Type B pancreatic cell (in vitro differentiated cells): Measurements from ENCODE around the gene MAP4. TPM values are rescaled to one million over a fixed set of nuclear protein-coding genes. Genes with fewer than 3 reads are reported as not detected.
A peak's percentile ranks its signal among the peaks of the same experiment; 100 is the strongest.

Experiments used
- DNase-seq: peaks from one replicate; pipeline ENCODE4 v3.0.0; 2021; ENCODE audit warnings: mixed read lengths; ENCODE audit not compliant: unreplicated experiment; ENCODE audit errors: extremely low spot score
- H3K27ac Mint-ChIP-seq: 2 replicates; pipeline ENCODE4 v1.8.0; 2021; ENCODE audit warnings: mild to moderate bottlenecking, mixed read lengths
- H3K27me3 Mint-ChIP-seq: 2 replicates; pipeline ENCODE4 v1.8.0; 2021; ENCODE audit warnings: mixed read lengths
- H3K36me3 Mint-ChIP-seq: 2 replicates; pipeline ENCODE4 v1.8.0; 2021; ENCODE audit warnings: mixed read lengths
- H3K4me1 Mint-ChIP-seq: one replicate; pipeline ENCODE4 v1.8.0; 2021; ENCODE audit warnings: mixed read lengths; ENCODE audit not compliant: unreplicated experiment
- H3K4me3 Mint-ChIP-seq: 2 replicates; pipeline ENCODE4 v1.8.0; 2021; ENCODE audit warnings: mild to moderate bottlenecking, mixed read lengths
- H3K9me3 Mint-ChIP-seq: 2 replicates; pipeline ENCODE4 v1.8.0; 2021; ENCODE audit warnings: mixed read lengths
- total RNA-seq: library from RNA; stranded (reverse); gene quantifications from 2 replicates; pipeline ENCODE4 v1.2.1, GENCODE V29; 2021; ENCODE audit warnings: low replicate concordance
- TF ChIP-seq, protein P1 (sequence below): fragments of 200-600 bp; sonication (generic); conservative IDR thresholded peaks from 2 replicates; pipeline ENCODE4 v1.5.0; 2021; ENCODE audit warnings: antibody characterized with exemption, mild to moderate bottlenecking

MAP4 gene
- total RNA-seq, 1 donor from 2014 or later = 120 TPM

GRCh38 chr3:47885168-47885567 lies 131.0 kb downstream of the MAP4 start:
- H3K4me1 Mint-ChIP-seq = peaks cover 6% of the 10 kb centered on the region
- H3K27ac Mint-ChIP-seq = no peak overlapping the region
- no peaks in the 10 kb centered on the region for H3K27me3 Mint-ChIP-seq
- no peak overlapping the region for H3K4me3 Mint-ChIP-seq
- TF ChIP-seq, protein P1, sequence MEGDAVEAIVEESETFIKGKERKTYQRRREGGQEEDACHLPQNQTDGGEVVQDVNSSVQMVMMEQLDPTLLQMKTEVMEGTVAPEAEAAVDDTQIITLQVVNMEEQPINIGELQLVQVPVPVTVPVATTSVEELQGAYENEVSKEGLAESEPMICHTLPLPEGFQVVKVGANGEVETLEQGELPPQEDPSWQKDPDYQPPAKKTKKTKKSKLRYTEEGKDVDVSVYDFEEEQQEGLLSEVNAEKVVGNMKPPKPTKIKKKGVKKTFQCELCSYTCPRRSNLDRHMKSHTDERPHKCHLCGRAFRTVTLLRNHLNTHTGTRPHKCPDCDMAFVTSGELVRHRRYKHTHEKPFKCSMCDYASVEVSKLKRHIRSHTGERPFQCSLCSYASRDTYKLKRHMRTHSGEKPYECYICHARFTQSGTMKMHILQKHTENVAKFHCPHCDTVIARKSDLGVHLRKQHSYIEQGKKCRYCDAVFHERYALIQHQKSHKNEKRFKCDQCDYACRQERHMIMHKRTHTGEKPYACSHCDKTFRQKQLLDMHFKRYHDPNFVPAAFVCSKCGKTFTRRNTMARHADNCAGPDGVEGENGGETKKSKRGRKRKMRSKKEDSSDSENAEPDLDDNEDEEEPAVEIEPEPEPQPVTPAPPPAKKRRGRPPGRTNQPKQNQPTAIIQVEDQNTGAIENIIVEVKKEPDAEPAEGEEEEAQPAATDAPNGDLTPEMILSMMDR = no peak
- H3K9me3 Mint-ChIP-seq = no peaks in the 10 kb centered on the region
- H3K36me3 Mint-ChIP-seq = peaks cover 43% of the 10 kb centered on the region
- no peak for DNase-seq

DNA sequence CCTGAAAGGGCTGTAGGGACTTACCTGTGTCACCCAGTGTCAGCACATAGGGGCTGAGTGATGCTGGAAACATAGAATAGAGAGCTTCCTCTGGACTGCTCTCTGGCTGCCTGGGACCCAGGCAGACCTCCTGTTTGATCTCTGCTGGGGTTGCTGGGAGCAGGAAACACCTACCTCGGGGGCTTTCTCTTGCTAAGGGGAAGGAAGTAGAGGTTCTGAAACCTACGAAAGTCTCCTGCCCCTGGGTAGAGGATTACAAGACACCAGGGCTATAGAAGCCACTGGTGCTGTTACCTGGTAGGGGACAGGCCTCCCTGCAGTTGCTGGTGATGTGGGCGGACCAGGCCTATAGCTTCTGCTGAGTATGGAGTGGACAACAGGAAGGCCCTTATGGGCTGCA lies 131.6 kb downstream of the MAP4 start:
- DNase-seq = no peak
- H3K27ac Mint-ChIP-seq = no peak overlapping the region
- no peak overlapping the region for H3K4me3 Mint-ChIP-seq
- H3K9me3 Mint-ChIP-seq = no peaks in the 10 kb centered on the region
- TF ChIP-seq, protein P1 = no peak
- peaks cover 3% of the 10 kb centered on the region for H3K4me1 Mint-ChIP-seq
- H3K36me3 Mint-ChIP-seq = peaks cover 43% of the 10 kb centered on the region
- no peaks in the 10 kb centered on the region for H3K27me3 Mint-ChIP-seq

- no peak overlapping the region for H3K27ac Mint-ChIP-seq
- H3K36me3 Mint-ChIP-seq = peaks cover 30% of the 10 kb centered on the region
- H3K27me3 Mint-ChIP-seq = no peaks in the 10 kb centered on the region
- no peaks in the 10 kb centered on the region for H3K9me3 Mint-ChIP-seq
- TF ChIP-seq, protein P1 = peak; percentile 70
- DNase-seq = no peak
- no peaks in the 10 kb centered on the region for H3K4me1 Mint-ChIP-seq
- H3K4me3 Mint-ChIP-seq = no peak overlapping the region
Observed at GRCh38 chr3:47882338-47882737, 133.9 kb downstream of the MAP4 start.

- no peak for DNase-seq
- peaks cover 6% of the 10 kb centered on the region for H3K4me1 Mint-ChIP-seq
- peak overlapping the region; percentile 9 for H3K27ac Mint-ChIP-seq
- TF ChIP-seq, protein P1 = no peak
- no peaks in the 10 kb centered on the region for H3K9me3 Mint-ChIP-seq
- H3K36me3 Mint-ChIP-seq = peaks cover 15% of the 10 kb centered on the region
- H3K4me3 Mint-ChIP-seq = no peak overlapping the region
- no peaks in the 10 kb centered on the region for H3K27me3 Mint-ChIP-seq
Observed at GRCh38 chr3:47877719-47878118, 138.5 kb downstream of the MAP4 start.

DNA sequence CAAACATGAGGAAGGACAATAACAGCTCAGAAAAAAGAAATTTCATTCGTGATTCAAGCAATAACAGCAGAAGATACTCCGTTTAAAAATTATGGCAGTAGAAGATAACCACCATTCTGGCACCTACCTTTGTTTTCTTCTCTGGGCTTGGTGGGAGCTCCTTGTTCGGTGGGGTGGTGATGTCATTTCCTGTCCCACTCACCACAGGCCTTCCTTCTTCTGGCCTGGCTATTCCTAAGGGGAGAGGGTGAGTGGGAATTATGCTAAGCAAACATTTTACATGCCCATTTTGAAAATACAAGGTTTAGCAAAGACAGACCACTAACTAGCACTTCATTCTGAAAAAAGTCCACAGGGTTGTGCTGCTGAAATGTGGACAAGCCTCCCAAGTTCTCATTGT lies 138.9 kb downstream of the MAP4 start:
- no peak overlapping the region for H3K4me3 Mint-ChIP-seq
- no peaks in the 10 kb centered on the region for H3K9me3 Mint-ChIP-seq
- H3K4me1 Mint-ChIP-seq = peaks cover 6% of the 10 kb centered on the region
- H3K27me3 Mint-ChIP-seq = no peaks in the 10 kb centered on the region
- H3K36me3 Mint-ChIP-seq = peaks cover 15% of the 10 kb centered on the region
- TF ChIP-seq, protein P1 = no peak
- H3K27ac Mint-ChIP-seq = peak overlapping the region; percentile 27
- no peak for DNase-seq

- H3K36me3 Mint-ChIP-seq = peaks cover 24% of the 10 kb centered on the region
- peak overlapping the region; percentile 56 for H3K27ac Mint-ChIP-seq
- H3K9me3 Mint-ChIP-seq = no peaks in the 10 kb centered on the region
- TF ChIP-seq, protein P1 = no peak
- H3K4me1 Mint-ChIP-seq = peaks cover 6% of the 10 kb centered on the region
- peak overlapping the region; percentile 28 for H3K4me3 Mint-ChIP-seq
- DNase-seq = no peak
- no peaks in the 10 kb centered on the region for H3K27me3 Mint-ChIP-seq
Observed at GRCh38 chr3:47874913-47875312, 141.3 kb downstream of the MAP4 start.
